Subcutaneous abdominal adipose tissue (tissue), 5 donors: Measurements from ENCODE around the gene KSR2.

Experiments used
- H3K27ac ChIP-seq: one replicate; pipeline ENCODE4 v1.7.0; 2013; ENCODE audit warnings: low read depth, mild to moderate bottlenecking, inconsistent platforms, low read length, moderate library complexity
- H3K27me3 ChIP-seq, 5 donors: one replicate each; pipeline ENCODE4 v1.7.0; 2013; ENCODE audit warnings: low read length in 5 of 5, inconsistent platforms in 1 of 5; ENCODE audit not compliant: control insufficient read depth in 5 of 5, insufficient read depth in 4 of 5
- H3K36me3 ChIP-seq, 5 donors: one replicate each; pipeline ENCODE4 v1.7.0; 2013; ENCODE audit warnings: low read length in 5 of 5; ENCODE audit not compliant: control insufficient read depth in 5 of 5, insufficient read depth in 5 of 5
- H3K4me1 ChIP-seq, 5 donors: one replicate each; pipeline ENCODE4 v1.7.0; 2013; ENCODE audit warnings: low read length in 5 of 5, mild to moderate bottlenecking in 3 of 5, moderate library complexity in 1 of 5; ENCODE audit not compliant: control insufficient read depth in 5 of 5, insufficient read depth in 5 of 5
- H3K4me3 ChIP-seq, 5 donors: one replicate each; pipeline ENCODE4 v1.7.0; 2013; ENCODE audit warnings: low read length in 5 of 5, low read depth in 1 of 5
- H3K9ac ChIP-seq, 5 donors: one replicate each; pipeline ENCODE4 v1.7.0; 2013; ENCODE audit warnings: low read length in 5 of 5, mild to moderate bottlenecking in 4 of 5, moderate library complexity in 3 of 5
- H3K9me3 ChIP-seq, 5 donors: one replicate each; pipeline ENCODE4 v1.7.0; 2013; ENCODE audit warnings: low read length in 5 of 5; ENCODE audit not compliant: control insufficient read depth in 5 of 5
- donor health status: healthy.
- donor health status: healthy.
- donor health status: healthy.
- donor health status: healthy.
- donor health status: healthy.

Gene KSR2

GRCh38 chr12:117970334-117970733, 1.5 kb upstream of the KSR2 start:
- Histone ChIP-seq H3K4me3 (no peak overlapping the region), H3K27me3 (peaks cover 13 to 37% (median 32%) of the 10 kb centered on the region in 5 donors)

GRCh38 chr12:117968151-117968789, 520 bp downstream of the KSR2 start:
- Histone ChIP-seq H3K36me3 (no peaks in the 10 kb centered on the region), H3K9ac (no peak overlapping the region), H3K4me3 (peak overlapping the region in 3 of 5 donors; percentile 22 to 50 (median 38)), H3K9me3 (peaks cover 4 to 20% (median 14%) of the 10 kb centered on the region in 5 donors), H3K4me1 (peaks cover 0 to 7% (median 4%) of the 10 kb centered on the region in 5 donors), H3K27me3 (peaks cover 7 to 37% (median 32%) of the 10 kb centered on the region in 5 donors), H3K27ac (no peak overlapping the region)

More at GRCh38 chr12:117970334-117970733, 1.5 kb upstream of the KSR2 start:
- Histone ChIP-seq H3K36me3 (no peaks in the 10 kb centered on the region), H3K4me1 (peaks cover 0 to 7% (median 4%) of the 10 kb centered on the region in 5 donors), H3K9ac (no peak overlapping the region), H3K9me3 (peaks cover 4 to 20% (median 14%) of the 10 kb centered on the region in 5 donors), H3K27ac (no peak overlapping the region)

- no peak overlapping the region for H3K27ac ChIP-seq
- no peak overlapping the region for H3K4me3 ChIP-seq
- H3K9me3 ChIP-seq, result peaks cover 4 to 20% (median 14%) of the 10 kb centered on the region in 5 donors
- no peaks in the 10 kb centered on the region for H3K36me3 ChIP-seq
- peaks cover 0 to 7% (median 4%) of the 10 kb centered on the region in 5 donors for H3K4me1 ChIP-seq
- no peak overlapping the region for H3K9ac ChIP-seq
- peaks cover 7 to 37% (median 32%) of the 10 kb centered on the region in 5 donors for H3K27me3 ChIP-seq
Observed at GRCh38 chr12:117967512-117967911, 1.3 kb downstream of the KSR2 start.

- Histone ChIP-seq H3K9me3 (peaks cover 4 to 17% (median 10%) of the 10 kb centered on the region in 5 donors), H3K36me3 (no peaks in the 10 kb centered on the region), H3K27me3 (peaks cover 7 to 37% (median 32%) of the 10 kb centered on the region in 5 donors), H3K4me1 (peaks cover 0 to 7% (median 4%) of the 10 kb centered on the region in 5 donors), H3K9ac (no peak overlapping the region), H3K4me3 (no peak overlapping the region), H3K27ac (no peak overlapping the region)
Observed at GRCh38 chr12:117967043-117967442, 1.7 kb downstream of the KSR2 start.

DNA sequence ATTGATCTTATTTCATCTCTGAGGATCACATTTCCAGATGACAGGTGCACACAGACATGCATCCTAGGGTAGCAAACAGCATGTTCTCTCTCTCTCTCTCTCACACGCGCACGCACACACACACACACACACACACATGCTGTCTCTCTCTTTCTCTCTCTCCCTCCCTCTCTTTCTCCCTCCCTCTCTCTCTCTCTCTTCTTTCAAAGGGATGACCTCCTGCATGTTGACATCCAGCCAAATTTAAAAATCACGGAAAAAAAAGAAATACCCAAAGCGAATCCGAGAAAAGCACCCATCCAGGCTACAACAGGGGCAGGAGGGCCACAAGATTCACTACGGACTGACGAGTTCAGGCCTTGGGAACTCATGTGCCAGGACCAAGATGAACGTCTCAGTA, 2.3 kb downstream of the KSR2 start:
- no peak overlapping the region for H3K27ac ChIP-seq
- peaks cover 7 to 37% (median 32%) of the 10 kb centered on the region in 5 donors for H3K27me3 ChIP-seq
- no peaks in the 10 kb centered on the region for H3K36me3 ChIP-seq
- no peak overlapping the region for H3K4me3 ChIP-seq
- peaks cover 0 to 7% (median 4%) of the 10 kb centered on the region in 5 donors for H3K4me1 ChIP-seq
- peaks cover 2 to 12% (median 6%) of the 10 kb centered on the region in 5 donors for H3K9me3 ChIP-seq
- H3K9ac ChIP-seq, result no peak overlapping the region

GRCh38 chr12:117963836-117964235, 5.0 kb downstream of the KSR2 start:
- peaks cover 4 to 28% (median 24%) of the 10 kb centered on the region in 5 donors for H3K27me3 ChIP-seq
- no peaks in the 10 kb centered on the region for H3K36me3 ChIP-seq
- peaks cover 0 to 5% (median 4%) of the 10 kb centered on the region in 5 donors for H3K4me1 ChIP-seq
- H3K9me3 ChIP-seq, result peaks cover 0 to 5% (median 0%) of the 10 kb centered on the region in 5 donors
- H3K27ac ChIP-seq, result no peak overlapping the region
- no peak overlapping the region for H3K4me3 ChIP-seq
- H3K9ac ChIP-seq, result no peak overlapping the region

DNA sequence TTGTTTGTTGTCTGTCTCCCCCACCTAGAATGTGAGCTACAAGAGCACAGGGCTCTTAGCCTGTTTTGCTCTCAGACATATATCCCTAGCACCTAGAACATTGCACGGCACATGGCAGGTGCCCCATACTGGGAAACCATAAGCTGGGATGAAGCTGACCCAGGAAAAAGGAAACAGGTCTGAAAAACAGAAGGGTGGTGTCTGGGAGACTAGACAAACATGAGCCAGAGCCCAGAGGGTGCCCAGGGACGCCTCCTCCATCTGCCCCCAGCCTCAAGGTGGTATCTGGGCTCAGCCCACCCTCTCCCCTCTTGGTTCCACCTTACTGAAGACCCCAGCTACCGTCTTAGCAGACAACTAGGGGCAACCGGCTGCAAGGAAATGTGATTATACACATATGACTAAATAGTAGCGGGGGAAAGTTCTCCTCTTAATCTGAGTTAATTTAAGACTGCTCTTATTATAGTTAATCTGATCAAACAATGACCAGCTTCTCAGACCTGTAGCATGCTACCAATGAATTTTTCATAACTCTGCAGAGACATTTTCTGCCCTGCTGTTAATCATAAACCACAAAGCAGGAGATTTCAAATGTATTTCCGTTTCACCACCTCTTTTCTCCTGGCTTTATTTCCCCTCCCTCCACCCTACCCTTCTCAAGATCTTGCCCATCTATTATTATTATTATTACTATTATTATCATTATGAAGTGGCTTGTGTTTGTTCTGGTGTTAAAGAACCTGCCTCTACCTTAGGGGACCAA, 31.9 kb downstream of the KSR2 start:
- Histone ChIP-seq H3K9me3 (no peaks in the 10 kb centered on the region), H3K27me3 (peaks cover 0 to 3% (median 0%) of the 10 kb centered on the region in 5 donors), H3K27ac (no peak overlapping the region), H3K4me1 (no peaks in the 10 kb centered on the region), H3K36me3 (no peaks in the 10 kb centered on the region), H3K4me3 (no peak overlapping the region), H3K9ac (no peak overlapping the region)

DNA sequence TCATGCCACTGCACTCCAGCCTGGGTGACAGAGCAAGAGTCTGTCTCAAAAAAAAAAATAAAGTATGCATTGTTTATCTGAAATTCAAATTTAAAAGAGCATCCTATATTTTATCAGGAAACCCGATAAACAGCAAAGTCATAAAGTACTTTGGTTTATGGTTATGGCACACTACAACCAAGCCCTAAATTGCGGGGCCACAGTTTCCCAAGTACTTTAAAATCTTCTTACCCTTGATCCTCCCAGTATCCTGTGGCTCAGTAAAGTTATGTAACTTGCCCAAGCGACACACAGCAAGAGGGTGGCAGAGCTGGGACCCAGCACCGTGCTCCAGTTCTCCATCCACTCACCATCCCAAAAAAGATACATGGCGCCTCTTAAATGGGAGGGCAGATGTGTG, 35.2 kb downstream of the KSR2 start:
- peaks cover 0 to 5% (median 0%) of the 10 kb centered on the region in 5 donors for H3K9me3 ChIP-seq
- H3K4me3 ChIP-seq, result no peak overlapping the region
- no peak overlapping the region for H3K9ac ChIP-seq
- H3K27me3 ChIP-seq, result peaks cover 0 to 2% (median 0%) of the 10 kb centered on the region in 5 donors
- H3K36me3 ChIP-seq, result no peaks in the 10 kb centered on the region
- no peaks in the 10 kb centered on the region for H3K4me1 ChIP-seq
- no peak overlapping the region for H3K27ac ChIP-seq

DNA sequence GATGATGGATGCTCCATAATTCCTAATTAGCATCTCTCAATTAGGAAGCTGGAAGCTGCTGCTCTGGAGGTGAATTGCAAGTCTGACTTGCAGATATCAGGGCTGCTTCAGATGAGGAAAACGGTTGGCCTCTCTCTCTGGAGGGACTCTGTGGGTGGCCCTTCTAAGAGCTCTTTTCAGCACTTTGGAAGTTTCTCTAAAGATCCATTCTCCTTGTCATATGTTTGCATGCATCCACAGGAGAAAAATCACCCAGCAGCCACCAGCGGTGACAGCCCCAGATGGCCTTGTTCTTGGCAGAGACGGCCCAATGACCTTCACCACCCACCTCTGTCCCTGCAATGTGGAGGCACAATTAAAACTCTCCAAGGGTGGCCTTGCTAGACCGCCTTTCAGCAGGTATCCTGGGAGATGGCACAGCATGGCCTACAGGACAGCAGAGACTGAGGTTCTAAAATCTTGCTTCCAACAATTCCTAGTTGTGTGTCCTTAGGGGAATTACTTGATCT, 42.3 kb downstream of the KSR2 start:
- no peak overlapping the region for H3K4me3 ChIP-seq
- no peaks in the 10 kb centered on the region for H3K36me3 ChIP-seq
- peaks cover 0 to under 1% (median 0%) of the 10 kb centered on the region in 5 donors for H3K27me3 ChIP-seq
- no peaks in the 10 kb centered on the region for H3K4me1 ChIP-seq
- H3K27ac ChIP-seq, result no peak overlapping the region
- H3K9me3 ChIP-seq, result peaks cover 0 to 2% (median 0%) of the 10 kb centered on the region in 5 donors
- no peak overlapping the region for H3K9ac ChIP-seq
